ENCODE results near the gene CADPS.

The CADPS gene

DNA sequence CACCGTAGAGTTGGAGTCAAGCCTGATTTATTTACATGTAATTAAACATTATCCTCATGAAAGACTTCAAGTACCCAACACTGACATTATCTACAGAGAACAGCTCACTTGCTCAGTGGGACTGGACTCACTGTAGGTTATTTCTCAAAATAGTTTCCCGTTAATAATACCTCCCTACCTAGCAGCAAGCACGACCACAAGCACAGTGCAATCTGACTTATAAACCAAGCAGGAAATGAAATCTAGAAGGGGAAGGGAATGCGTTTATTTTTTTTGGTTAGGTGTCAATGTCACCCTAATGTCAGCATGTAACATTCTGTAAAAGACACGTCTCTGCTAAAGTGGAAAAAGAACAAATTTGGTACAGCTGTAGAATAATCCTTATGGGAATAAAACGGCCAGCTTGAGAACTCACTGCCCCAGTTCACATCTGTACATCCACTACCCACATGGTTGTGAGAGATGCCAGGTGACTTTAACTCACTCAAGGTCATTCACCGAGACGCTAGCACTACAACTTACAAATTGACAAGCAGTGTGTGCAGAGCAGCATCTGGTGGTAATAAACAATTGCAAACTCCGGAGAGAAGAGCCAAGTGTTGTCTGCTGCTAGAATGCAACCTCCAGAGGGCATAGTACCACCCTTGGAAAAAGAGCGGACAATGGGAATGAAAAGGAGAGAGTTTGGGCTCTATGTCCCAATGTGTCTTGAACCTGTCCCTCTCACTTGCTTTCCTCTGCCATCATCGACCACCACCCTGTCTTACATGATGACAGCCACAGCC is 242.5 kb downstream of the CADPS start:
- no peak for DNase-seq (ENCODE audit: low read depth)

DNA sequence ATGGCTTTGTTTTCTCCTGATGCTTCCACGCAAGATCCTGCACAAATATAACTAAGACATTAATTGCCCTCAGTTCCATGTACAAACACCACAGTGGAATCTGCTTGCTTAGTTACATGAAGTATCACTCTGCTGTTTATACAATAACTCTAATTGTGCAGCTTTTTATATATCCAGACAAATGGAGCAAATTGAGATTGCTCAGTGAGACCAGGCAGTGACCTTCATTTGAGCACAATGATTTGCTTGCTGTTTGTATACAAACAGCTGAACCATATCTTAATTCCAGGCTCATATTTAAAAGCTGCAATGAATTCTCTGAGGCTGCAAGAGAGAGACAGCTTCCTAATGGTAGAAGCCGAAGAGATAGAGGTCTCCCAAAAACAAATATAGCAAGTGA is 243.7 kb downstream of the CADPS start:
- no peak for DNase-seq (ENCODE audit: low read depth)

GRCh38 chr3:62630664-62631063 is 244.6 kb downstream of the CADPS start:
- no peak for DNase-seq (ENCODE audit: low read depth)

- no peak for DNase-seq (ENCODE audit: low read depth)
Observed at GRCh38 chr3:62625268-62625667, 249.9 kb downstream of the CADPS start.

DNA sequence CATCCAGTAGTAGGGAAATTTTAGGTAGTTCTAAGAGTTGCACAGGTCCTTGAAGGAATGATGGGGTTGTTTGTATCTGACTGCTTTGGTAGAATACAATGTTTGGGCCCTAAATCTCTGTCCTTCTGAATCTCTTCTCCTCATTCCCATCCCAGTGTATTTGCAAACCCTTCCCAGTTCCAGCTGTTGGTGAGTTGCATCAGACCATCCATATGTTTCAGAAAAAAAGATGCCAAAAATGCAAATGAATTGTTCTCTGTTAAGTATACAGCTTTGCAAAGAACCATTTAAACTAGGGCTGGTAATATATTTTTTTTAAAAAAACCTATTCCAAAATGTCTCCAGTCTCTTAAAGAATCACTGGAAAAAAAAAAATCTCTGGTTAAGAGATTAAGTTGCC is 251.0 kb downstream of the CADPS start:
- no peak for DNase-seq (ENCODE audit: low read depth)

DNA sequence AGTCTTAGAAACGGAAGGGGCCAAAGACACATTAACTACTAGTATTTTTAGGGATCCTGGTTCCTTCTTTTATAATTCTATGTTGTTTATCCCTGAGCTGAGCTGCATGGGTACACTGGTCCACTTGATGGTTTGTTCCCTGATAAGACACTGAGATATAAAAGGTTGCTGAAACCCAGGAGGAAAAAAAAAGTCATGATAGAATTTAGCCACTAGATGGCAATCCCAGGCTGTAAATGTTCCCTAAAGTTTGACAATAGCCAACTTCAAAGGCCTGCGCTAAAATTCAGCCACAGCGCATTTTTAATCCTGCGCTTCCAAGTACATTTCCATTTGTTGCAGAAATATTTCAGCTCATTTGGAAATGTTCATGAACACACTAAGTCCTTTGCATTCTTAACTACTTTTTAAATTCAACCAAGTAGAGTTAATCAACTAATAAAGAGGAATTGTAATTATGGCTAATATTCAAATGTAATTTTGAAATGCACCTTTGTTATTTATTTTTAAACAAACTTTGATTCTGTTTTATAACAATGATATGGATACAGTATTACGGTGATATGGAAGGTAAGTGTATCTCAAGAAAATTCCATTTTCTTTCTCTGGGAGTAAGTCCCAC is 252.6 kb downstream of the CADPS start:
- no peak for DNase-seq (ENCODE audit: low read depth)

GRCh38 chr3:62621925-62622324 is 253.3 kb downstream of the CADPS start:
- DNase-seq (ENCODE audit: low read depth), result no peak

- DNase-seq (ENCODE audit: low read depth), result no peak
Observed at GRCh38 chr3:62621176-62621575, 254.0 kb downstream of the CADPS start.

DNA sequence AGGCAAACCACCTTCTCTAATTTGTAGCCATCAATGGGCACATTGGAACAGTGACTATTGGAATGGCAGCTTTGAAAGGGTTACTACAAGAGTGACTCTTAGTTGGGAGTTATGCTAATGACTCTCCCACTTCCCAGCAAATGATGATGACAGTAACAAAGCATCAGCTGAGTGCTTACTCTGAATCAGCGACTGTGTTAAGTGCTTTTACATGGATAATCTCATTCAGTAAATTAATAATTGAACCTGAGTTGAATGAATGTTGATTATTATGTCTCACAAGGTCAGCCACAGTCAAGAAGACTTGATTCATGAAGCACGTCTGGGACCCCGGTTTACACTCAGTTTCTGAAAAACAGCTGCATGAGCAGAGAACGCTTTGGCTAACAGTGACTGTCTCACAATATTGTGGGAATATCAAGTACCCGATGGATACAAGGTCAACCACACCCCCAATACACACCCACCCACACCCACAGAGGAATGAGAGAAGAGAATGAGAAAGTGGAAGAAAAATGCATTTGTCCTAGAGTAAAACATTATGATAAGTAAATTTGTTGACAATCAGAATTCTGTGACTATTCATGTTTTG is 259.9 kb downstream of the CADPS start:
- no peak for DNase-seq (ENCODE audit: low read depth)

- DNase-seq (ENCODE audit: low read depth), result no peak
Observed at GRCh38 chr3:62614527-62614926, 260.7 kb downstream of the CADPS start.

DNA sequence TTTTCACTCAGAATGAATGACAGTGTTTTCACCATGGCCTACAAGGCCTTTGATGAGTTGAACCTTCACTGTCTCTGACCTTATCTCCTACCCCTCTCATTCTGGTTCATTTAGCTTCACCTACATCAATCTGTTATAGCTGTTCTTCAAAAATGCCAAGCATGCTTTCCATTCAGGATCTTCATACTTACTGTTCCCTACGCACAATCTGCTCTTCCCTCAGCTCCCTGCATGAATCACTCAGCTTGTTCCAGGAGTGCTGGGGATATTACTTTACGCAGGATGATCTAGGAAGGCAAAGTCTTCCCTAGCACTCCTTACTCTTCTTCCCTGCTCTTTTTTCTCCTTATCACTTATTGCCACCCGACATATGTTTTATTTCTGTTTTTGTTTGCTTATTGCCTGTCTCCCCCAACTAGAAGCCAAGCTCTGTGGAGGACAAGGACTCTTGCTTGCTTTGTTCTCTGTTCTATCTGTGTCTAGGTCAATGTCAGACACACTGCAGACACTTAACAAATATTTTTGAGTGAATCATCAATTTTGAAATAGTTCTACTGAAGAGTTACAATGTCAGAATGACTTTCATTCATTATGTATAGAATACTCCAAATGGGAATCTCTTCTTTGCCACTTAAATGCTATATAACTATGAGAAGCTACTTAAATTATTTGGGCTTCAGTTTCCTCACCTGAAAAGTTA is 263.5 kb downstream of the CADPS start:
- no peak for DNase-seq (ENCODE audit: low read depth)

DNA sequence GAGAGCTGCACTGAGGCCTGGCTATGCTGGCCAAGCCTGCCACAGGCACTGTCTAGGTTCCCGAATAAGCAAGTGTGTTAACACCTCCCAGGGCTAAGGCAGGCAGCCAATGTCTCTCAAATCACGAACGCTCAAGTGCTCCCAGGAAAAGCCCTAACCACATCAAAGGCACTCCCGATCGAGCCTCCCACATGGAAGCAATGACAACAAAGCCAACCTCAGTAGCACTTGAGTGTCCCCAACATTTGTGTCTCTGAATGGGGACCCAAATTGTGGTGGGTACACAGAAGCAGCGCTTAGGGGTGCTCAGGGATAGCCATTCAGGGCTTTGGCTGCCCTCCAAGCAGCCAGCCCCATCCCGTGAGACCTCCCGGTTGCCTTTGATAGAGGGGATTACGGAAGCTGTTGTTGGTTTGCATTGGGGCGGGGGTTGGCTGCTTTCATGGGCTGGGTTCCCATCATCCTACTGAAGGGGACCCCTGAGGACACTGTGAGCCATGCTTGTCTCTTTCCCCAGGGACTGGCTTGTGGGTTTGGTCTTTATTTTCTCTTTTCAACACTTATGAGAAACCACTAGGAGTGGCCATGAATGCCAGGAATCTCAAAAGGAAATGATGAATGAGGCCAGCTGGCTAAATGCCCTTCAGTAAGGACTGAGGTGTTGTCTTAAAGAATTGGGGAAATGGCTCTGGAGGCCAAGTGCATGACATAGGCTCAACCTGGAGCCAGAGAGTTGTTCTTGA is 267.8 kb downstream of the CADPS start:
- no peak for DNase-seq (ENCODE audit: low read depth)

- no peak for DNase-seq (ENCODE audit: low read depth)
Observed at GRCh38 chr3:62605413-62606068, 269.7 kb downstream of the CADPS start.

DNA sequence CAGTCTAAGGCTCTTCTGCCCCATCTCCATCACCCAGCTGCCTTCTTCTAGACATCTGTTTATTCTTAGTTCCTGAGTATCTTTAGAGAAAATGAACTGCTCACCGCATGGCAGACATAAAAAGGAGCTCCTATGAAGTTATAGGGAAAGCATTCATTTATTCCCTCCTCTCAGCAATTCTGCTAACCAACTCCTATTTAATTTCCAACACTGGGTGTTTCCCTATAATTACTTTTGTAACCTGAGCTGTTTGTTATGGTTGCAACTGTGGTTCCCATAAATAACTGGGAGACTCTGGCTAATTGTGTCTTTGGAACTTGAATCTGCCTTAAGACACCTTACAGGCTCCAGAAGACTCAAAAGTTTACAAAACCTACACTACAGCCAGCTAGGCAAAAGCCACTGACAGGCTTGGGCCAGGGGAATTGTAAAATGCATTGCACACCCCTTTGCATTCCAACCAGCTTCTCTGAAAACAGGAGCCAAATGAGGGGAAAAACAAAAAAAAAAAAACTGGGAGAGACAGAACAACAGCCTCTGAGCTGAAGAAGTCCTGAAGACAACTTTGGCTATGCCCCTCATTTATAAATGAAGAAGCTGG is 270.4 kb downstream of the CADPS start:
- no peak for DNase-seq (ENCODE audit: low read depth)

DNA sequence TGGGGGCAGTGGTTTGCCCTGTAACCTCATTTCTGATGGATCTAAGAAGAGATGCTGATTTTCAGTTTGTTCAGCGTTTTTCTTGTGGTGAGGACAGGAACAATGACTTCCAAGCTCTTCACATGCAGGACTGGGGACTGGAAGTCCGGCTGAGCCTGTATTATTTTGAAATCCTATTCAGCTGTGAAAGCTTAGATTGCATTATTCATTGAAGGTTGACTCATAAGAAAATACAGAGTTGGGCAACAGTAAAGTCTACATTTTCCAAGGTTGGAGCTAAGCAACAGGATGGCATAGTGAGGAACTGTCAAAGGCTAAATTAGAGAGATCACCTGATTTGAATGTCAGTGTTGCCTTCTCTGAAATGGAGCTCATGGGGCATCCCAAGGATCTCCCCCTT is 270.9 kb downstream of the CADPS start:
- DNase-seq (ENCODE audit: low read depth), result no peak

DNA sequence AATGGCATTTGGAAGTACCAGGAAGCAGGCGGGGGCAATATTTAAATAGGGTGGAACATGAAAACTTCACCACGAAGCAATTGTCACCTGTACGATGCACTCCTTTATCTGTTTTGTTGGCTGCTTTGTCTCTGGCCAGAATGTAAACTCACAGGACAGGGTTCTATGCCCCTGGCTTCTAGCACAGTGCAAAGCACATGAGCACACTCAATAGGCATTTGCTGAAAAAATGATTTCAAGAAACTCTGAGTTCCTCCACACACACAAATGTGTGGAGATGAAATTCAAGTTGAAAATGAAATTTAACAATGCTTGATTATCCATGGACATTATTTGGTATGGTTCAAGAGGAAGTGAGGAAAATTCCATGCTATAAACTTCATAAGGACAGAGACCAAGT is 272.2 kb downstream of the CADPS start:
- DNase-seq (ENCODE audit: low read depth), result no peak

DNA sequence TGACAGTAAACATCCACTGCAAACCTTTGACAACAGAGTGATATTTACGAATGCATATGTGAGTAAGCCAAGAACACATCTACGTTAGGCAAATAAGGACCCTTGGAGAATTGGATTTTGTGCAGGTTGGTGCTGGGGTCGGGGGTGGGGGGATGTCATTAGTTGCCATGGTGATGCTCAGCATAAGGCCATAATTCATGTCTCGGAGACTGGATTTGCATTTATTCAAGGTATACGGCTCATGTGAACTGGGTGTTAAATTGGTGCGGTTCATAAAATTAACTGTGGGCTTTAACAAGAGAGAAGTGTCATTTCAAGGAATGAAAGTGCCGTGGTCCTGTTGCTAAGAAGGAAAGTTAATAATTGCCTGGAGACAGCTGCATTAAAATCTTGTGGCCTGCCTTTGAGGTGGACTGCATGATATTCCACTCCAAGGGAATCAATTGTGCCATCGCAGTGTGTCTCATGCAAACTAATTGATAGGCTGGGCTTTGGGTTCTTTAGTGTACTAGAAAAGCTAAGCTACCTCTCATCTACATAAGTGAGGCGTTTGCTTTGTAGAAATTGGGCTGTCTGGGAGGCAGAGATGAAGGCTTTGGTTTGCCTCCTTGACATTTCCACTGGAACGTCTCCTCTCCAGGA is 273.0 kb downstream of the CADPS start:
- DNase-seq (ENCODE audit: low read depth), result no peak

GRCh38 chr3:62601238-62602070 is 273.8 kb downstream of the CADPS start:
- no peak for DNase-seq (ENCODE audit: low read depth)

- no peak for DNase-seq (ENCODE audit: low read depth)
Observed at GRCh38 chr3:62600033-62600432, 275.2 kb downstream of the CADPS start.

DNA sequence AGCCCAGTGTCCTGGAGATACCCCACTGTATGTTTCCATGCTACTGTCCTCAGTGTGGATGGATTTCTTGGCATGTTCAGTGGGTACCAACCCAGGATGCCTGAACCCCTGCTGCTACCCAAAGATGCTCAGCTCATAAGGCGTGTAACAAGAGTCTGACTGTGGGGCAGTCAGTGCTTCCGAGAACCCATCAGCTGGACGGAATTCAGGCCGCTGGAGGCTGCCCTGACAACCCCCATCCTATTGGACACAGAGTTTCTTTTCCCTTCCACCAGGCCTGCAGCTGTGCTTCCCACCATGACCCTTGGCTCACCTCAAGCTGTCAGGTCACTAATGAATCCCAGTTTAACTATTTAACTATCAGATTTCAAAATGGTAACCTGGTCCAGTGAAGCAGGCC is 277.7 kb downstream of the CADPS start:
- DNase-seq (ENCODE audit: low read depth), result no peak
